DMS153 treated with DMSO at 0.1 percent for 48 hours (cell line): ENCODE measurements around the gene ABHD15.

Source experiments
- DNase-seq: peaks from one replicate; lab custom pipeline; 2025; ENCODE audit not compliant: unreplicated experiment; lab: John Stamatoyannopoulos, UW

ABHD15 gene

DNA sequence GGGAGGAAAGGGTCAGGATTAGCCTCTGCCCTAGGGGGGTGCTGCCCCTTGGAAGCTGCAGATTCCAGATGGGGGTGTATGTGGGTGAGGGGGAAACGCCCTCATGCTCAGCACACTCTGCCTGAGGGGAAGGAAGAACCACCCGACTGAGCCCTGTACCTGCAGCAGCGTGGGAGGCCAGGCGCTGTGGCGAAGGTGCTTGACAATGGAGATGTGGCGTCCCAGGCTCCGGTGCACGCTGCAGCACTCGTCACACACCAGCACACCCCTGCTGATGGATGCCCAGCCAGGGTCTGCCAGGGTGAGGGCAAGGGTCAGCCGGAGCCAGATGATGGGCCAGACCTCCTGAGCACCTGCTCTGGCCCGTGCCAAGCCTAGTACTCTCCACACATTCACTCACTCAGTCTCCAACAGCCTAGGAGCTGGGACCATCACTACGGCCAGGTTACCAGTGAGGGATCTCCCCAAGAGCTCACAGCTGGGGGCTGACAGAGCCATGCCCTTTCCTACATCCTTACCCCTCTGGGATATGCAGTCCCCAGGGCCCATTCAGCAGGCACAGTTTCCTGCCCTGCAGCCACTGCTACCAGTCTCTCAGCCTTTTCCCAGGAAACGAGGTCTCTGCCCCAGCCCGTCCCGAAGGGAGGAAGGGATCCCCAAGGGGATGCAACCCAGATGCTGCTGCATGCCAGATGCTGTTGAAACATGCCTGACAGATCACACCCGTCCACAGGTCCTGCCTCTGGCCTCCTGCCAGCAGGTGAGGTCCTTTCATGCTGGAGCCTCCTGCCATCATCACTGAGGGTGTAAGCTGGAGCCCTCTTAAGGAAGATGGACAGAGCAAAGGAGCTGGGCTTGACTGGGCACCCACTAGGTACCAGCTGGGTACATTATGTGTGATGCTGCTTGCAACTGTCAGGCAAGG is 16.7 kb upstream of the ABHD15 start:
- DNase-seq = no peak

DNA sequence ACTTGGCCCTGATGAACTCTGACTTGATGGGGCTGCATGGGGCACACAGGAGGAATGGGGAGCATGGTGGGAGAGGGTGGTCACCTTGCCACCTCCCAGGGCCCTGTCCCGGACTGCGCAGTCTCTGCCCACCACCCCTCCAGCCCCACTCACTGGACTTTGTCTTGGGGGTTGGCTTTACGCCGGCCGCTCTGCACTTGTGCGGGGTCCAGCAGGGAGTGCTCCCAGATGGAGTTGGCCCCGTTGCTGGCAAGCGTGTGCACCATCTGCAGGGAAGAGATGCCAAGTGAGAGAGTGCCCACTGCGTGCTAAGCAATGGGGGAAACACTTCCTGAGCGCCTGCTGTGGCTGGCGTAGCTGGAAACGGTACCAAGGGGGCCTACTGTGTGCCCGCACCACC is 15.9 kb upstream of the ABHD15 start:
- no peak for DNase-seq

GRCh38 chr17:29582254-29582765 is 15.5 kb upstream of the ABHD15 start:
- DNase-seq = no peak

- DNase-seq = no peak
Measured at GRCh38 chr17:29581583-29582253, 14.9 kb upstream of the ABHD15 start.

DNA sequence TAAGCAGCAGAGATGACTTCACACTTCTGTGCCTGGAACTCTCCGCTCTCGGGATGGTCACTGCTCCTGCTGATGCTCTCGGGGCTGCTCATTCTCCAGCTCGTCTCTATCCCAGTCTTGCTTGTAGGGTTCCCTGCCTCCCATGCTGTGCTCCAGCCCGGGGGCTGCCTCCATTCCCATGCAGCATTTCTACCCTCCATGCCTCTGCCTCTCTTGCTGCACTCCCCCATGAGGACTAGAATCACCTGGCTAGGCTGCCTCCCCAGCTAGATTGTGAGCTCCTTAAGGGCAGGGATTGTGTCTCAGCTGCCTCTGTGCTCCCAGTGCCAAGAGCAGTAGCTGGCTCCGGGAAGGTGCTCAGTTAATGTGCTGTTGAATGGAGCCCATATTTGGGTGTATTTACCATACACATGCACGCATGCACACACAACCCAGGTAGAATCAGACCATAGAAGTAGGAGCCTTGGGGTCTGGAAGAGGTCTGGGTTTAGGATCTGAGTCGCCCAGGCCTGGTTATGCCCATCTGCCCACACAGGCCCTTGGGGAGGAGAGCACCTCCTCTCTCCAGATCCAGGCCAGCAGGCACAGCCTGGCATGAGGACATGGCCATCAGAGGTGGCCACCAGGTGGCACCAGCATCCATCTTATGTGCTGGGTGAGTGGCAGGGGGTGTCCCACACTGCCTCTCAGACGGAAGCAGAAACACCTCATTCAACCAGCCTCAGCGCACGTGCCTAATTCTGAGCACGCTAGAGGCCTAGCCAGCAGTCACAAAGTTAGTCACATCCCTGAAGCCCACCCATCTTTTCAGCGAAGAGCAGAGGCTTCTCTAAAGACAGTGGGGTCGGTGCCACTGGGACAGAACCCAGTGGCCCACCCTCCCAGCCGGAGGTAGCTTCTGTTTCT is 13.3 kb upstream of the ABHD15 start:
- DNase-seq = peak; percentile 66

DNA sequence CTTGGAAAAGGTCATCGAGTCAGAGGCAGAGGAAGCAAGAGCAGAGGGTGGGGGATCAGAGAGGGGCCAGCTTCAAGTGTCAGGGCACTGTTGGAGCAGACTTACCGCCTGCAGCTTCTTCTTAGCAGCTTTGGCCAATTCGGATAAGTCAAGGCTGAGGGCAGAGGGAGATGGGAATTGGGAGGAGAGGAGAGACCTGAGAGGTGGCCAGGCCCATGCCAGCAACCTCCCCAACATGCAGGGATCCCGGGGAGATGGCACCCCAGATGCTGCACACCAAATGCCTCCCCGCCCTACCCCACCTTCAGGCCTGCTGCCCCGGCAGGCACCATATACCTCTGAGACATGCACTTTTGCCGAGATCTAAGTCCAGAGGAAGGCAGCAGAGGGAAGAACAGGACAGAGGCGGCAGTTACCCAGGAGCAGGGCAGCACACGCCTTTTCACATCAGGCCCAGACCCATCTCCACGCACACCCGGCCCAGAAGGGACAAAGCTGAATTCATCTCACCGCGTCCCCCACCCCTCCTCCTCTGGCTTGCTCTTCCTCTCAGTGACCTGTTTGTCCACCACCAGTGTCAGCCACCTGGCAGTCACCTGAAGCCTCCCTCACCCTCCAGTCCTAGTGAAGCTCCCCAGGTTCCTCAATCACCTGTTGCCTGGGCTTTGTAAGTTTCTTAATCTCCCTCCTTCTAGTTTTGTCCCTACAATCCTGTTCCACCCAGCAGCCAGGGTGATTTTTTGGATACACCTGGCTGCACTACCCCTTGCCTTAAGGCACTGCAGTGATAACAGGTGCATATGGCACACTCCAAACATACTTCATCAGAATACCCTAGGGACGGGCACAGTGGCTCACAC is 12.0 kb upstream of the ABHD15 start:
- DNase-seq = no peak

DNA sequence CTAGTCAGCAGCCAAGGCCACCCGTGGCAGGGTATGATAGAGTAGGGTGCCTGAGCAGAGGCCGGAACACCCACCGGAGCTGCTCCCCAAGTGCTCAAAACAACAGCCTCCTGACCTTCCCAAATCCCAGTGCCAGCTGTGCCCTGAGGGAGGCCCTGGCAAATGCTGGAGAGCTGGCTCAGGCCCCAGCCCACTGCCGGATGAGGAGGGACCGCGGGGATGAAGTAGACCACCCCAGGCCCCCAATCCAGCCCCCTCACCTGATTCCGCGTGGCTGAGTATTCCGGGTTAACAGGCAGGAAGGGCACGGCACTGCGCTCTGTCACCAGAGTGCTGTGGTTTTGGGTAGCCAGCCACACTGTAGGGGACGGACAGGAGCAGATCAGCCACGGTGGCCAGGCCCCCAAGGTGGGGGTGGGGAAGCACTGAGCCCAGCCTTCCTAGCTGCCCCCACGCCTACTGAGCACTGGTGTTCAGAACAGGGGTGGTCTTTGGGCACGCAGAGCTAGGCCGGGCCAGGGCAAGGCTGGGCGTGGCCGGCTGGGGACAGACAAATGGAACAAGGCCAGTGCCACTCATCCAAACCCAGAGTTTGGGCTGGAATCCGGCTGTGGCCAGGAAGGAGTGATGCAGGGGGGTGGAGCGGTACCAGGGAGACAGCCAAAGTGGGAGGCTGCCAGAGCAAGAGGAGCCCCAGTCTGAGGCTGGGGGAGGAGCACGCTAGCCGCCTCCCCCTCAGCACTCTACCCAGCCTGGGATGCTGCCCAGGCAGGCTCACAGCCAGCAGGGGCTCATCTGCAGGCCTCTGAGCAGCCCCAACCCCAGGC is 10.8 kb upstream of the ABHD15 start:
- DNase-seq = no peak

- DNase-seq = no peak
Measured at GRCh38 chr17:29577001-29577370, 10.1 kb upstream of the ABHD15 start.

GRCh38 chr17:29576214-29577000 is 9.6 kb upstream of the ABHD15 start:
- no peak for DNase-seq

DNA sequence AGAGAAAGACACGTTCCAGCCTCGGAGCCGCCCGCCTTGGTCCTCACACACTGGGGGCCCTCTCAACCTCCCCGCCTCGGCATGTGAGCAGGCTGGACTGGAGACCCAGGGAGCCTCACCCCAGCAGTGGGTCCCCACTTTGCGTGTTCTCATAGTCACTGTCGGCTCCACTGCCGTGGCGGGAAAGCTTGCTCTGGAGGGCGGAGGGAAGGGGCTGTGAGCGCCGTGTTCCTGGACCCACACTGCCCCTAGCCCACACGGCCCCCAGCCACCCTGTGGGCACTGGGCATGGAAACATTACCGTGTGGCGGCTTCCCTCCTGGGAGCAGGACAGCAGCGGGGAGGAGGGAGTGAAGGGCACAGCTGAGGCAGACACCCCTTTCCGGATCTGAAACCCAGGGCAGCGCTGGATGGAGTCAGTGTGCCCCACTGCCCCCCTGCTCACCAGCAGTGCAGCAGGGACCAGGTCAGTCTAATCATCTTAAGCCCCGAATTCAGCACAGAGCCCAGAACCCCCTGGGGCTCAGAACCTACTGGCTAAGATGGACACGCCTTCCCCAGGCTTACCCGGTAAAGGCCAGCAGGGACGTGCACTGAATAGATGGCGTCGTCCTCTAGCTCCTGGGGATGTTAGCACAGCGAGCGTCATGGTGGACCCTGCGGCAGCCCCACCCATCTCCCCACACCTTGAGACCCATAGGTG is 8.8 kb upstream of the ABHD15 start:
- no peak for DNase-seq

DNA sequence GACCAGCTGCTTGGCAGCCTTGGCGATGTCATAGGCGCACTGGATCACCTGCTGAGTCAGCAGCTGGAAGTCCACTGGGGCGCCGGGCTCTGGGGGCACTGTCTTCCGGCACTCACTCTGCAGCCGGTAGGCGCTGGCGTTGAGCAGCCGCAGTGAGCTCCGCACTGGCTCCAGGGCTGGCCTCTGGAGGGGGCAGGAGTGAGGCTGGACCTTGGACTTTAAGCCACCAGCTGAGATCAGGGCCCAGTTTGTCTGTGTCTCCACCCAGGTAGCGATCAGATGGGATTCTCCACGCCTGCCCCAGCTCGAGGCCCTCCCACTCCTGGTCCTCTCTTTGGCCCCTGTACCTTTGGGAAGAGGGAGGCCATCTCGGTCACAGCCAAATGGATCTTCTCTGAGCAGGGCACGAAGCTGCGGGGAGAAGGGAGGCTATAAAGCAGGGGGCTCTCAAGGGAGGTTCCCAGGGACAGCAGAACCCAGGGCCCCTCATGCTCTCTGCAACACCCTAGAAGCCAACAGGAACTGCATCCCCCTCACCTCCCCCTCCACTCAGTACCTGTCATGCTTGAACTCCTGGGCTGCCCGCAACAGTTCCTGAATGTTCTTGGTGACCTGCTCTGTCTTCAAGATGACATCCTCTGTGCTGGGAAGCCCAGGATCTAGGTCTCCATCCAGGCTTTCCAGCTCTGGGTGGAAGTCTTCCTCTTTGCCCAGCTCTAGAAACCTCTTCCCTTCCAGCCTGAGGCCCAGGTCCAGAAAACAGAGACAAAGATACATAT is 8.1 kb upstream of the ABHD15 start:
- no peak for DNase-seq

DNA sequence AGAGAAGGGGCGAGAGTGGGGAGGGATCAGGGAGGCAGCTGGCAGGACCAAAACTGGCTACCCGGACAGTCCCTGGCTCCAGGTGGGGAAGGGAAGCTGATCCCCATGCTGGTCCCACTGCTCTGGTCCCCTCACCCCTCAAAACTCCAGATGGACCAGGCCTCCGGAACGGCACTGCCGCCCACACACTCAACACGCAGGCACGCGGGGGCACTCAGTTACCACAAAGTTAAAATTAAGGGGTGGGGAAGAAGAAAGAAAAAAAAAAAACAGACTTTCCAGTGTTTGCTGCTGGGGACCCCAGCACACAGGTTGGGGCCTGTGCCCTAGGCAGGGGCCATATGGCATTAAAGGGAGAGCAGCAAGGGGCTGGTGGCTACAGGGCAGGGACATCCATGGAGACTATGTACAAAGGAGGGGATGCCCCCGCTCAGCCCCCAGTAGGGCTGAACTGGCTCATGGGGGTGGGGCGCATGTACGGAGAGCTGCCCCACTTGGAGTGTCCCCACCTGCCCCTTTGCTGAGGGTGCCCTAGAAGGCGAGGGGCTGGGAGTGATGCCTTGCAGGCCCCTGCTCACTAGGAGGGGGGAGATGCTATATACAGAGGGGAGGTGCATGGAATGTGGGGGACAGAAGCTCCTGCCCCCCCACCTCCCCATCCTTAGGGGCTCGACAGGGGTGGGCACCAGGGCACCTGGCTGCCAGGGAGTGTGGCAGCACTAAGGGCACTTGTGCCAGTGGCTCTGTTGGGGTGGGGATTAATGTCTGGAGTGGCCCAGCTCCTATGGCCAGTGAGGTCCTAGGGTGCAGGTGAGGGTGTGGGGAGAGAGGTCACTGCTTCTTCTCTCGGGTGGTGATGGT is 7.3 kb upstream of the ABHD15 start:
- no peak for DNase-seq

DNA sequence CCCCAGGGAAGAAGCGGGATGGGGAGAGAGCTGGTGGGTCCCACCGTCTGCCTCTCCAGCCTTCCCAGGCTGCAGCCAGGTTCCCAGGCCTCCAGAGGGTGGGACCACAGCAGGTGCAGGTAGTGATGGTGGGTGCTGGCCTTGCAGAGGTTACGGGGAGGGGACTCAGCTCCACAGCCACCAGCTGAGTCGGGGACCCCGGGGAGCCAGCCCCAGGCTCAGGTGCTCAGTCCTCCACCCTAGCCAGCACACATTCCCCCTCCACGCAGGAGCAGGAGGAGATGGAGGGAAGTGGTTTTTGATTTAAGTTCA is 6.7 kb upstream of the ABHD15 start:
- DNase-seq = no peak

- no peak for DNase-seq
Measured at GRCh38 chr17:29572691-29573557, 6.1 kb upstream of the ABHD15 start.

DNA sequence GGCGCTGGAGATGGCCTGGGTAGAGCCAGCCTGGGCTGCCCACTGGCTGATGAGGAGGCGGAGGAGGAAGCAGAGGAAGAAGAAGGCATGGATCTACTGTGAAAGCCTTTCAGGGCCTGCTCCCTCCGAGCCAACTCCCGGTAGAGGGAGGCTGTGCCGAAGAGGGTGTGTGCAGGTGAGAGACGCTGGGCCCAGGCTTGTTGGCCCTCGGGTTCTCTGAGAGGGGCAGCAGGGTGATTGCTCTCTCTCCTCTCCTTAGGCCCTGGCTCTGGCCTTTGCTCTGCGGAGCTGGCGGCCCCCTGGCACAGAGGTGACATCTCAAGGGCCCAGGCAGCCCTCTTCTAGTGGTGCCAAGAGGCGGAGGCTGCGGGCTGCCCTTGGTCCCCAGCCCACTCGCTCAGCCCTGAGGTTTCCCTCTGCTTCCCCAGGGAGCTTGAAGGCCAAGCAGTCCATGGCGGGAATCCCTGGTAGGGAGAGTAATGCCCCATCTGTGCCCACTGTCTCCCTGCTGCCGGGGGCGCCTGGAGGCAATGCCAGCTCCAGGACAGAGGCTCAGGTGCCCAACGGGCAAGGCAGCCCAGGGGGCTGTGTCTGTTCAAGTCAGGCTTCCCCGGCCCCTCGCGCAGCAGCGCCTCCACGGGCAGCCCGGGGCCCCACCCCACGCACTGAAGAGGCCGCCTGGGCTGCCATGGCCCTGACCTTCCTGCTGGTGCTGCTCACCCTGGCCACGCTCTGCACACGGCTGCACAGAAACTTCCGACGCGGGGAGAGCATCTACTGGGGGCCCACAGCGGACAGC is 5.2 kb upstream of the ABHD15 start:
- no peak for DNase-seq
